GM18907 (cell line): ENCODE results near the gene COIL.
"Not testable (repeated sequence)": the region's sequence is repeated elsewhere in the genome, so short reads cannot be mapped to it uniquely, and the experiment has no call there.

Experiments
- ATAC-seq: cut with Tn5 transposase; IDR thresholded peaks from one replicate; pipeline ENCODE4 v1.9.1; 2021; ENCODE audit warnings: mild to moderate bottlenecking, moderate library complexity; ENCODE audit not compliant: unreplicated experiment

The COIL gene

GRCh38 chr17:56979091-56979480 lies 18.2 kb upstream of the COIL start:
- ATAC-seq = peak; percentile 20

GRCh38 chr17:56978441-56979090 lies 17.7 kb upstream of the COIL start:
- ATAC-seq = peak; percentile 25

- peak; percentile 69 for ATAC-seq
These were observed 17.0 kb upstream of the COIL start, which contains the start of gene SCPEP1 for GRCh38 chr17:56977673-56978395. Gene SCPEP1 (plus strand): TSS chr17:56978131. CDS start chr17:56978160, 29 bp downstream.

- ATAC-seq = no peak
These were observed 16.2 kb upstream of the COIL start for GRCh38 chr17:56976941-56977608.

- ATAC-seq = no peak
These were observed 14.8 kb upstream of the COIL start for GRCh38 chr17:56975656-56976055.

GRCh38 chr17:56974055-56974454 lies 13.2 kb upstream of the COIL start:
- no peak for ATAC-seq

GRCh38 chr17:56973520-56973919 lies 12.7 kb upstream of the COIL start:
- ATAC-seq = no peak

- ATAC-seq = no peak
These were observed 11.4 kb upstream of the COIL start for GRCh38 chr17:56972111-56972730.

GRCh38 chr17:56970974-56971373 lies 10.1 kb upstream of the COIL start:
- ATAC-seq = no peak

- no peak for ATAC-seq
These were observed 5.5 kb upstream of the COIL start for GRCh38 chr17:56966338-56966737.

GRCh38 chr17:56965681-56966080 lies 4.8 kb upstream of the COIL start:
- ATAC-seq = not testable (repeated sequence)

- ATAC-seq = not testable (repeated sequence)
These were observed 4.4 kb upstream of the COIL start for GRCh38 chr17:56965241-56965640.

GRCh38 chr17:56956992-56957391 lies 3.9 kb downstream of the COIL start:
- no peak for ATAC-seq

GRCh38 chr17:56949595-56949994 lies 11.3 kb downstream of the COIL start:
- no peak for ATAC-seq

- ATAC-seq = no peak
These were observed 12.4 kb downstream of the COIL start for GRCh38 chr17:56948491-56948890.

- ATAC-seq = no peak
These were observed 13.1 kb downstream of the COIL start for GRCh38 chr17:56947741-56948140.

GRCh38 chr17:56945938-56946505 lies 14.8 kb downstream of the COIL start:
- ATAC-seq = no peak

GRCh38 chr17:56943505-56944125 lies 17.2 kb downstream of the COIL start:
- no peak for ATAC-seq

GRCh38 chr17:56939869-56940484 lies 20.9 kb downstream of the COIL start:
- peak; percentile 55 for ATAC-seq

- ATAC-seq = not testable (repeated sequence)
These were observed 22.6 kb downstream of the COIL start for GRCh38 chr17:56938206-56938605.
